Parathyroid adenoma (tissue), 2 donors: Measurements from ENCODE around the gene ITGAL.
A peak's percentile ranks its signal among the peaks of the same experiment; 100 is the strongest.

Experiments
- H2AFZ ChIP-seq: fragments of 300-600 bp; sonication (generic); one replicate; pipeline ENCODE4 v1.7.0; 2017; ENCODE audit warnings: antibody characterized with exemption, mild to moderate bottlenecking
- H3K27ac ChIP-seq: fragments of 300-600 bp; sonication (generic); one replicate; pipeline ENCODE4 v1.7.0; 2017
- H3K27me3 ChIP-seq: fragments of 300-600 bp; sonication (generic); one replicate; pipeline ENCODE4 v1.7.0; 2017; ENCODE audit warnings: low read length; ENCODE audit not compliant: control insufficient read depth, insufficient read depth
- H3K36me3 ChIP-seq: fragments of 300-600 bp; sonication (generic); one replicate; pipeline ENCODE4 v1.7.0; 2017; ENCODE audit warnings: low read length; ENCODE audit not compliant: control insufficient read depth, insufficient read depth
- H3K4me1 ChIP-seq: fragments of 300-600 bp; sonication (generic); one replicate; pipeline ENCODE4 v1.7.0; 2017; ENCODE audit warnings: control low read depth
- H3K4me2 ChIP-seq: fragments of 300-600 bp; sonication (generic); one replicate; pipeline ENCODE4 v1.7.0; 2017; ENCODE audit warnings: low read length
- H3K4me3 ChIP-seq: fragments of 300-600 bp; sonication (generic); one replicate; pipeline ENCODE4 v1.7.0; 2017; ENCODE audit warnings: low read depth, low read length
- H3K79me2 ChIP-seq: fragments of 300-600 bp; sonication (generic); one replicate; pipeline ENCODE4 v1.7.0; 2017; ENCODE audit warnings: control low read depth
- H3K9ac ChIP-seq: fragments of 300-600 bp; sonication (generic); one replicate; pipeline ENCODE4 v1.7.0; 2017; ENCODE audit warnings: mild to moderate bottlenecking
- H3K9me3 ChIP-seq: fragments of 300-600 bp; sonication (generic); one replicate; pipeline ENCODE4 v1.7.0; 2017; ENCODE audit warnings: low read length; ENCODE audit not compliant: control insufficient read depth
- TF ChIP-seq, protein P1 (sequence below): fragments of 300-600 bp; sonication (generic); IDR thresholded peaks from one replicate; pipeline ENCODE4 v1.7.0; 2017; ENCODE audit warnings: antibody characterized with exemption, mild to moderate bottlenecking
- donor health status: primary hyperparathyroidism.

The ITGAL gene

DNA sequence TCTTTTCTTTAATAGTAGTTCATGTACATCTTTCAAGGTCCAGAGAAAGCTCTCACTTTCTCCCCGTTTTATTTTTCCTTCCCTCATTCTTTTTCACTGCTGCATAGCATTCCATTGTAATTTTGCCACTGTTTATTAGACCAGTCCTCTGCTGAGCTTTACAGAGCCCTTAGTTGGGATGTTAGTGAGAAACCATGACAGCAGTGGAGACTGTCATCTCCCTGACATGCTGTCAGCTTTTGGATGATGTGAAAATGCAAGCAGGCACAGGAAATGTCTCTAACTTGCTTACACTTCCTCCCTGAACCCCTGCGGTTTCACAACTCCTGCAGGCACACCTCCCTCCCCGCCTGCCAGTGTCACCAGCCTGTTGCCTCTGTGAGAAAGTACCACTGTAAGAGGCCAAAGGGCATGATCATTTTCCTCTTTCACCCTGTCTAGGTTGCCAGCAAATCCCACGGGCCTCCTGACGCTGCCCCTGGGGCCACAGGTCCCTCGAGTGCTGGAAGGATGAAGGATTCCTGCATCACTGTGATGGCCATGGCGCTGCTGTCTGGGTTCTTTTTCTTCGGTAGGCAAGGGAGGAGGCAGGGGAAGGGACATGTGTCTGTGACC, at the start of gene ITGAL:
Gene ITGAL, plus strand, starts transcription at position 415 of the 615 bp plus-strand sequence. Its CDS starts 96 bp downstream, at position 511.
- Histone ChIP-seq H3K9ac (no peak within 1 kb of the TSS), H3K4me3 (no peak within 1 kb of the TSS), H3K4me1 (no peaks in the 10 kb centered on the region)

DNA sequence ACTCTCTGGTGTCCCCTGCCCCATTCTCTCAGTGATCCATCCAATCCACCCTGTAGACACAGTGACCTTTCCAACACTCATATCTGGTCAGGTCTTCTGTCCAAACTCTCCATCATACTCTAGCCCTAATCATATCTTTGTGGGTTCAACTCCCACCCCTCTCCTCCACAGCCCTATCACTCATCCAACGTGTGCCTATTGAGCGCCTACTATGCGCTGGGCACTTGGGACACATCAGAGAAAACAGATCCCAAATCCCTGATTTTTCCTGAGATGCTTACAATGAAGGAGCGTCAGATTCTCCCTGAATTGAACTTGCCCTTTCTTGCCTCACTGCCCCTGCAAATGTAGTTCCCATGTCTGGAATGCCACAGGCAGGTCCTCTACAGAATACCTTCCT, 44.5 kb upstream of the ITGAL start:
- Histone ChIP-seq H3K9ac (no peak overlapping the region), H3K4me2 (no peak overlapping the region), H2AFZ (no peak overlapping the region), H3K36me3 (no peaks in the 10 kb centered on the region), H3K9me3 (no peaks in the 10 kb centered on the region), H3K27me3 (no peaks in the 10 kb centered on the region), H3K4me3 (no peak overlapping the region), H3K79me2 (no peaks in the 10 kb centered on the region), H3K27ac (no peak overlapping the region), H3K4me1 (no peaks in the 10 kb centered on the region)
- TF ChIP-seq, protein P1, sequence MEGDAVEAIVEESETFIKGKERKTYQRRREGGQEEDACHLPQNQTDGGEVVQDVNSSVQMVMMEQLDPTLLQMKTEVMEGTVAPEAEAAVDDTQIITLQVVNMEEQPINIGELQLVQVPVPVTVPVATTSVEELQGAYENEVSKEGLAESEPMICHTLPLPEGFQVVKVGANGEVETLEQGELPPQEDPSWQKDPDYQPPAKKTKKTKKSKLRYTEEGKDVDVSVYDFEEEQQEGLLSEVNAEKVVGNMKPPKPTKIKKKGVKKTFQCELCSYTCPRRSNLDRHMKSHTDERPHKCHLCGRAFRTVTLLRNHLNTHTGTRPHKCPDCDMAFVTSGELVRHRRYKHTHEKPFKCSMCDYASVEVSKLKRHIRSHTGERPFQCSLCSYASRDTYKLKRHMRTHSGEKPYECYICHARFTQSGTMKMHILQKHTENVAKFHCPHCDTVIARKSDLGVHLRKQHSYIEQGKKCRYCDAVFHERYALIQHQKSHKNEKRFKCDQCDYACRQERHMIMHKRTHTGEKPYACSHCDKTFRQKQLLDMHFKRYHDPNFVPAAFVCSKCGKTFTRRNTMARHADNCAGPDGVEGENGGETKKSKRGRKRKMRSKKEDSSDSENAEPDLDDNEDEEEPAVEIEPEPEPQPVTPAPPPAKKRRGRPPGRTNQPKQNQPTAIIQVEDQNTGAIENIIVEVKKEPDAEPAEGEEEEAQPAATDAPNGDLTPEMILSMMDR = no peak

More for the DNA sequence above, at the start of gene ITGAL:
- Histone ChIP-seq H3K4me2 (no peak within 1 kb of the TSS), H3K27ac (no peak within 1 kb of the TSS), H3K27me3 (no peaks in the 10 kb centered on the region), H3K36me3 (no peaks in the 10 kb centered on the region), H3K79me2 (no peaks in the 10 kb centered on the region), H3K9me3 (no peaks in the 10 kb centered on the region), H2AFZ (no peak within 1 kb of the TSS)
- TF ChIP-seq, protein P1 = no peak

DNA sequence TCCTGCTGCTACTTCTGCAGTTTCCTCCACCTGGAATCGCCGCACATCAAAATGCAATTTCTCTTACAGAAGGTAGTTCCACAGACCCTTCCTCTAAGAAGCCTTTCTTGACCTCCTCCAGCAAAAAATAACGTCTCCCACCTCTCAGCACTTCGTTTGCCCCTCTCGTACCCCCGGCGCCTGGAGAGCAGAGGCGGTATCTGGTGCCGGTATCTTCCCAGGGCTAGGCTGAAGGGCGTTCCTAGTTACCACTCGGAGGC, 43.2 kb upstream of the ITGAL start:
- Histone ChIP-seq H3K9ac (no peak overlapping the region), H3K4me1 (no peaks in the 10 kb centered on the region), H2AFZ (peak overlapping the region; percentile 79), H3K27ac (peak overlapping the region; percentile 38), H3K4me2 (peak overlapping the region; percentile 94), H3K9me3 (no peaks in the 10 kb centered on the region), H3K27me3 (no peaks in the 10 kb centered on the region), H3K79me2 (no peaks in the 10 kb centered on the region), H3K4me3 (peak overlapping the region; percentile 84), H3K36me3 (no peaks in the 10 kb centered on the region)
- TF ChIP-seq, protein P1 = no peak

DNA sequence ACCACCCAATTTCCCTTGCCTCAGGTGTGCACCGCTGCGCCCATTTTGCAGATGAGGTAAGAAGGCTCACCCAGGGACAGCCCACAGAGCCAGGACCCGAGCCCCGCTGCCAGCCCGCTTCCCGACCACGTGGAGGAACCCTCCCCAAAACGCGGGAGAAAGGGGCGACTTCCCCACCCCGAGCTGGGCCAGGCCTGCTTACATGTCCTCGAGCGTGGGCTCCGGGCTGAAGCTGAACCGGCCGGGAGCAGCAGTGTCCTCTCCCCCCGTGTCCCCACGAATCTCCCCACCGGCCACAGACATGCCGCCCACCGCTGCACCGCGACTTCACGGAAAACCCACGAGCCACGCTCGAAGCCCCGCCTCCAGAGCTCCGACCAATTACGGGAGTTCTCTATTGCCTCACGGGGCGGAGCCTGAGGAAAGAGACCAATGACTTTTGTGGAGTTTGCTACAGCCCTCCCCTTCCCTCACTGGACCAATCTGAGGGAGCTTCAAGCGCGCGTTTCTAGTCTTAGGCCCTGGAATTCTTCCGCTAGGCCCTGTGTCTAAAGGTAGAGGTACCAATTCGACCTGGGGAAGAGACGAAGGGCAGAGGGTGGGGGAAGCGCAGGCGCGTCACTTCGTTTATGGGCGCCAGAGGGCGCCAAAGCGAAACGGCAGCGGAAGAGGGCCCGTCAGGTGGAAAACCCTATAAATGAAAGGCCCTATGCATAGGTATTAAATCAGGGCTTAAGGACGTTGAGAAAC, 42.7 kb upstream of the ITGAL start, which contains the start of gene DCTPP1:
Gene DCTPP1, minus strand, starts transcription at position 353 of the 750 bp plus-strand sequence. Its CDS starts 50 bp downstream, at position 303.
- H3K4me3 ChIP-seq = peak within 1 kb of the TSS; percentile 84
- no peaks in the 10 kb centered on the region for H3K4me1 ChIP-seq
- H3K4me2 ChIP-seq = peak within 1 kb of the TSS; percentile 94
- H2AFZ ChIP-seq = peak within 1 kb of the TSS; percentile 79
- TF ChIP-seq, protein P1 = peak; percentile 90
- no peaks in the 10 kb centered on the region for H3K27me3 ChIP-seq
- H3K9ac ChIP-seq = no peak within 1 kb of the TSS
- peak within 1 kb of the TSS; percentile 38 for H3K27ac ChIP-seq
- H3K9me3 ChIP-seq = no peaks in the 10 kb centered on the region
- no peaks in the 10 kb centered on the region for H3K36me3 ChIP-seq
- H3K79me2 ChIP-seq = no peaks in the 10 kb centered on the region
